ENCODE data around the gene ACADS.

DNA sequence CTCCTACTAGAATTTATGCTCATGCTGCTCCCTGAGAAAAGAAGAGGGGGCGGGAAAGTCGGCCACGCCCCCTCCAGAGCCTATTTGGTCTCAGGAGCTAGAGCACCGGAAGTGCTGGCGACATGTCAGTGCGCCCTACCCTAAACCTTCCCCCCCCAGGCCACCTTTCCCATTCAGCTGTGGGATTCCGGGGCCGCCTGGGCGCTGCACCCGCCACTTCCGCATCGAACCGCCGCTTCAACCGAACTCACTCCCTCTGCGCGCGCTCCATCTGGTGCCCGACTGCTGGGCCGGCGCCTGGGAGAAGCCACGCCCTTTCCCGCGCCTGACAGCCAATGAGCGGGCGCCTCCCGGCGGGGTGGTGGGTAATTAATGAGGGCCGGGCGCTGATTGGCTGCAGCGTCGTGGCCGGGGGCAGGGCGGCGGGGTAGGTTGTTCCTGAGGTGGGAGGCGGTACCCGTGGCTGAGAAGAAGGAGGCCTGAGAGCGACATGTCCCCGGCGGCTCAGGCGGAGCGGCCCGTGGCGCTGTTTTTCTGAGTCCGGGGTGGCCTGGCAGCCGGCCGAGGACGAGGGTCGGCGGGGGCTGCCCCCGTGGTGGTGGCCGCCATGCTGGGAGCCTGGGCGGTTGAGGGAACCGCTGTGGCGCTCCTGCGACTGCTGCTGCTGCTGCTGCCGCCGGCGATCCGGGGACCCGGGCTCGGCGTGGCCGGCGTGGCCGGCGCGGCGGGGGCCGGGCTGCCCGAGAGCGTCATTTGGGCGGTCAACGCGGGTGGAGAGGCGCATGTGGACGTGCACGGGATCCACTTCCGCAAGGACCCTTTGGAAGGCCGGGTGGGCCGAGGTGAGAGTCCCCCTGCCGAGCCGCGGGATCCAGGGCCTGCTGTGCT, 38.7 kb upstream of the ACADS start, which contains the start of gene MLEC:
- TF ChIP-seq SIN3A (IDR thresholded peaks at IDR 0.05; ENCODE audit: borderline replicate concordance in 2 of 2, control insufficient read depth in 1 of 2, low read depth in 2 of 2, low read length in 2 of 2) (peak; percentile 46 to 83; a peak in 2 of 4 replicates), NR2C2 (CRISPR knock-in tag; IDR thresholded peaks at IDR 0.05) (peak; percentile 69; the same call in 1 of the 2 replicates), NR2C2 (tag; IDR thresholded peaks at IDR 0.05) (peak; percentile 92), NEUROD1 (IDR thresholded peaks at IDR 0.05; ENCODE audit: borderline replicate concordance, low read depth, low read length, partially characterized antibody) (peak; percentile 85), ZFP30 (CRISPR knock-in tag; IDR thresholded peaks at IDR 0.05; ENCODE audit: borderline replicate concordance) (no peak), ZNF79 (CRISPR knock-in tag; IDR thresholded peaks at IDR 0.05; ENCODE audit: low read depth) (no peak), RAD21 (CRISPR knock-in tag; conservative IDR thresholded peaks at IDR 0.05 in 1 of 2, IDR thresholded peaks at IDR 0.05 in 1 of 2) (peak; percentile 49 to 65), NCOR1 (IDR thresholded peaks at IDR 0.05) (no peak; the same call in 1 of the 2 replicates), HDAC1 (IDR thresholded peaks at IDR 0.05) (peak in 1 of 2 experiments; percentile 77; a peak in 2 of 4 replicates)
- TF ChIP-seq, protein P1, sequence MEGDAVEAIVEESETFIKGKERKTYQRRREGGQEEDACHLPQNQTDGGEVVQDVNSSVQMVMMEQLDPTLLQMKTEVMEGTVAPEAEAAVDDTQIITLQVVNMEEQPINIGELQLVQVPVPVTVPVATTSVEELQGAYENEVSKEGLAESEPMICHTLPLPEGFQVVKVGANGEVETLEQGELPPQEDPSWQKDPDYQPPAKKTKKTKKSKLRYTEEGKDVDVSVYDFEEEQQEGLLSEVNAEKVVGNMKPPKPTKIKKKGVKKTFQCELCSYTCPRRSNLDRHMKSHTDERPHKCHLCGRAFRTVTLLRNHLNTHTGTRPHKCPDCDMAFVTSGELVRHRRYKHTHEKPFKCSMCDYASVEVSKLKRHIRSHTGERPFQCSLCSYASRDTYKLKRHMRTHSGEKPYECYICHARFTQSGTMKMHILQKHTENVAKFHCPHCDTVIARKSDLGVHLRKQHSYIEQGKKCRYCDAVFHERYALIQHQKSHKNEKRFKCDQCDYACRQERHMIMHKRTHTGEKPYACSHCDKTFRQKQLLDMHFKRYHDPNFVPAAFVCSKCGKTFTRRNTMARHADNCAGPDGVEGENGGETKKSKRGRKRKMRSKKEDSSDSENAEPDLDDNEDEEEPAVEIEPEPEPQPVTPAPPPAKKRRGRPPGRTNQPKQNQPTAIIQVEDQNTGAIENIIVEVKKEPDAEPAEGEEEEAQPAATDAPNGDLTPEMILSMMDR (IDR thresholded peaks at IDR 0.05 in 2 of 3, conservative IDR thresholded peaks at IDR 0.05 in 1 of 3; ENCODE audit: insufficient read depth in 2 of 3, low read depth in 1 of 3, low read length in 3 of 3) = peak; percentile 26 to 65 (median 52); a peak in 4 of 6 replicates
- TF ChIP-seq, protein P2, sequence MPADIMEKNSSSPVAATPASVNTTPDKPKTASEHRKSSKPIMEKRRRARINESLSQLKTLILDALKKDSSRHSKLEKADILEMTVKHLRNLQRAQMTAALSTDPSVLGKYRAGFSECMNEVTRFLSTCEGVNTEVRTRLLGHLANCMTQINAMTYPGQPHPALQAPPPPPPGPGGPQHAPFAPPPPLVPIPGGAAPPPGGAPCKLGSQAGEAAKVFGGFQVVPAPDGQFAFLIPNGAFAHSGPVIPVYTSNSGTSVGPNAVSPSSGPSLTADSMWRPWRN (IDR thresholded peaks at IDR 0.05; ENCODE audit: low read depth) = 0 out of 2 replicates have a peak, but pooled peaks have one; percentile 29
- TF ChIP-seq, protein P3, sequence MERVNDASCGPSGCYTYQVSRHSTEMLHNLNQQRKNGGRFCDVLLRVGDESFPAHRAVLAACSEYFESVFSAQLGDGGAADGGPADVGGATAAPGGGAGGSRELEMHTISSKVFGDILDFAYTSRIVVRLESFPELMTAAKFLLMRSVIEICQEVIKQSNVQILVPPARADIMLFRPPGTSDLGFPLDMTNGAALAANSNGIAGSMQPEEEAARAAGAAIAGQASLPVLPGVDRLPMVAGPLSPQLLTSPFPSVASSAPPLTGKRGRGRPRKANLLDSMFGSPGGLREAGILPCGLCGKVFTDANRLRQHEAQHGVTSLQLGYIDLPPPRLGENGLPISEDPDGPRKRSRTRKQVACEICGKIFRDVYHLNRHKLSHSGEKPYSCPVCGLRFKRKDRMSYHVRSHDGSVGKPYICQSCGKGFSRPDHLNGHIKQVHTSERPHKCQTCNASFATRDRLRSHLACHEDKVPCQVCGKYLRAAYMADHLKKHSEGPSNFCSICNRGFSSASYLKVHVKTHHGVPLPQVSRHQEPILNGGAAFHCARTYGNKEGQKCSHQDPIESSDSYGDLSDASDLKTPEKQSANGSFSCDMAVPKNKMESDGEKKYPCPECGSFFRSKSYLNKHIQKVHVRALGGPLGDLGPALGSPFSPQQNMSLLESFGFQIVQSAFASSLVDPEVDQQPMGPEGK (CRISPR knock-in tag; IDR thresholded peaks at IDR 0.05; ENCODE audit: borderline replicate concordance) = no peak
- TF ChIP-seq, protein P4, sequence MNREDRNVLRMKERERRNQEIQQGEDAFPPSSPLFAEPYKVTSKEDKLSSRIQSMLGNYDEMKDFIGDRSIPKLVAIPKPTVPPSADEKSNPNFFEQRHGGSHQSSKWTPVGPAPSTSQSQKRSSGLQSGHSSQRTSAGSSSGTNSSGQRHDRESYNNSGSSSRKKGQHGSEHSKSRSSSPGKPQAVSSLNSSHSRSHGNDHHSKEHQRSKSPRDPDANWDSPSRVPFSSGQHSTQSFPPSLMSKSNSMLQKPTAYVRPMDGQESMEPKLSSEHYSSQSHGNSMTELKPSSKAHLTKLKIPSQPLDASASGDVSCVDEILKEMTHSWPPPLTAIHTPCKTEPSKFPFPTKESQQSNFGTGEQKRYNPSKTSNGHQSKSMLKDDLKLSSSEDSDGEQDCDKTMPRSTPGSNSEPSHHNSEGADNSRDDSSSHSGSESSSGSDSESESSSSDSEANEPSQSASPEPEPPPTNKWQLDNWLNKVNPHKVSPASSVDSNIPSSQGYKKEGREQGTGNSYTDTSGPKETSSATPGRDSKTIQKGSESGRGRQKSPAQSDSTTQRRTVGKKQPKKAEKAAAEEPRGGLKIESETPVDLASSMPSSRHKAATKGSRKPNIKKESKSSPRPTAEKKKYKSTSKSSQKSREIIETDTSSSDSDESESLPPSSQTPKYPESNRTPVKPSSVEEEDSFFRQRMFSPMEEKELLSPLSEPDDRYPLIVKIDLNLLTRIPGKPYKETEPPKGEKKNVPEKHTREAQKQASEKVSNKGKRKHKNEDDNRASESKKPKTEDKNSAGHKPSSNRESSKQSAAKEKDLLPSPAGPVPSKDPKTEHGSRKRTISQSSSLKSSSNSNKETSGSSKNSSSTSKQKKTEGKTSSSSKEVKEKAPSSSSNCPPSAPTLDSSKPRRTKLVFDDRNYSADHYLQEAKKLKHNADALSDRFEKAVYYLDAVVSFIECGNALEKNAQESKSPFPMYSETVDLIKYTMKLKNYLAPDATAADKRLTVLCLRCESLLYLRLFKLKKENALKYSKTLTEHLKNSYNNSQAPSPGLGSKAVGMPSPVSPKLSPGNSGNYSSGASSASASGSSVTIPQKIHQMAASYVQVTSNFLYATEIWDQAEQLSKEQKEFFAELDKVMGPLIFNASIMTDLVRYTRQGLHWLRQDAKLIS (CRISPR knock-in tag; IDR thresholded peaks at IDR 0.05) = no peak
- TF ChIP-seq, protein P5, sequence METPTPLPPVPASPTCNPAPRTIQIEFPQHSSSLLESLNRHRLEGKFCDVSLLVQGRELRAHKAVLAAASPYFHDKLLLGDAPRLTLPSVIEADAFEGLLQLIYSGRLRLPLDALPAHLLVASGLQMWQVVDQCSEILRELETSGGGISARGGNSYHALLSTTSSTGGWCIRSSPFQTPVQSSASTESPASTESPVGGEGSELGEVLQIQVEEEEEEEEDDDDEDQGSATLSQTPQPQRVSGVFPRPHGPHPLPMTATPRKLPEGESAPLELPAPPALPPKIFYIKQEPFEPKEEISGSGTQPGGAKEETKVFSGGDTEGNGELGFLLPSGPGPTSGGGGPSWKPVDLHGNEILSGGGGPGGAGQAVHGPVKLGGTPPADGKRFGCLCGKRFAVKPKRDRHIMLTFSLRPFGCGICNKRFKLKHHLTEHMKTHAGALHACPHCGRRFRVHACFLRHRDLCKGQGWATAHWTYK (CRISPR knock-in tag; IDR thresholded peaks at IDR 0.05) = peak; percentile 95

Data from K562 (cell line).